GM06990 (cell line): ENCODE results near the gene BTG2.
A peak's percentile ranks its signal among the peaks of the same experiment; 100 is the strongest.

Experiments
- DNase-seq: peaks from one replicate; pipeline ENCODE4 v3.0.0-alpha.2; 2011; ENCODE audit not compliant: insufficient read length; ENCODE audit errors: extremely low read depth
- H3K27me3 ChIP-seq: replicated peaks from 2 replicates; pipeline ENCODE4 v1.6.0; 2011; ENCODE audit warnings: low read length; ENCODE audit not compliant: control insufficient read depth, insufficient read depth
- H3K36me3 ChIP-seq: 2 replicates; pipeline ENCODE4 v1.5.1; 2011; ENCODE audit warnings: low read length; ENCODE audit not compliant: control insufficient read depth, insufficient read depth
- H3K4me3 ChIP-seq: replicated peaks from 2 replicates; pipeline ENCODE4 v1.5.1; 2011; ENCODE audit warnings: low read depth, mild to moderate bottlenecking, control low read depth, low read length
- CTCF ChIP-seq: IDR thresholded peaks from 2 replicates; pipeline ENCODE4 v1.5.1; 2011; ENCODE audit warnings: low read length, control low read depth, mild to moderate bottlenecking, inconsistent platforms; ENCODE audit not compliant: insufficient read depth, poor library complexity, severe bottlenecking

Gene BTG2

DNA sequence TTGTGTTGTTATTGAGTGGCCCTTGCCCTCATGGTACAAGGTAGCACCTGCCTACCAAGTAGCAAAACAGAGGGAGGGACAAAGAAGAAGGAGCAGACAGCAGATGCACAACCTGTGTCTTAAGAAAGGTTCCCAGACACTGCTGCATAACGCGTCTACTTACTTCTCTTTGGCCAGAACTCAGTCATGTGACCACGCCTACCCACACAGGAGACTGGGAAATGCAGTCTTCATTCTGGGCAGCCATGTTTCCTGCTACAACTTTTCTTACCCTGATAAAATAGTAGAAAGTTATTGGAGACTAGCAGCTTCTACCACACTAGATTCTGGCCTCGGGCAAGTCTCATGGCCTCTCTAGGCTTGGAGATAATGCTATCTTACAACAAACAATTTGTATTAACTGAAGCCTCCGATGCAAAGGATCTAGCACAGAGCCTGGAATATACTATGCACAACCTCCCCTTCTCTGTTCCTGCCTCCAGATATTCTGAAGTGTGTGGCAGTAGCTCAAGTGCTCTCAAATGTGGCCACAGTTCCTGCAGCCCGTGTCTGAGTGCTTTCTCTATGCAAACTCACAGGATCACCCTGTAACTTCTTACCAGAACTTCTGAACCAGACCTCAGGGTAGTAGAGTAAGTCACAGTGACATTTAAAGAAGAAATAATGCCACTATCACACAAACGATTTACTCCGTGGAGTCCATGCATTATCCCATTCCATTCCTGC lies 34.1 kb upstream of the BTG2 start:
- peaks cover 2% of the 10 kb centered on the region for H3K36me3 ChIP-seq
- DNase-seq = no peak
- no peaks in the 10 kb centered on the region for H3K27me3 ChIP-seq
- no peak overlapping the region for H3K4me3 ChIP-seq
- no peak for TF ChIP-seq CTCF

DNA sequence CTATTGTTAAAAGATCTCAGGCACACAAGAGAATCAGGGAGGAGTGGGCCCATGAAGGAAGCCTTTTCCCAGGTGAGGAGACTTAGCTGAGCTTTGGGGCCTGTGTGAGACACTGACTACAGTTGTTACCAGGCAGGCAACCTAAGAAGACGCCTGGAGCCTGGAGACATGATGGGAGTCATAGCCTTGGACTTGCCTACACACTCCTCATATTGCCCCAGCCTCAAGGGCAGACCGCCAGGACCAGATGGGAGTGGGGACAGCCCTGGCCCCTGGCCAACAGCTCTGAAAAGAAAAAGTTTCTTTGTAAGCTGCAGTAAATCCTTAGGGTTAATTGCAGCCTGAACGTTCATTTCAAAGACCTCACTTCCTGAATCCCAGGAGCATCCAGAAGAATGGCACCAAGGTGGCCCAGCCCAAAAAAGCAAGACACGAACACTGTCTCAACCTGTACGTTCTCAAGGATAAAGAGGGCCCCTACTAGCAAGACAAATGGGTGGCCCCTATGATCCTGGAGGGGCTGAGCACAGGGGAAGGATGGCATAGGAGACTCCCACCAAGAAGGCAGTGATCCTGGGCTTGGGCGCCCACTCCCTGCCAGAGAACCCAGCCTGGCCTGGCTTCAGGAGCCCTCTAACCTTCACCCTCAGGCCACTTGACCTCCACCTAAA lies 33.2 kb upstream of the BTG2 start:
- Histone ChIP-seq H3K27me3 (no peaks in the 10 kb centered on the region), H3K36me3 (peaks cover 2% of the 10 kb centered on the region), H3K4me3 (no peak overlapping the region)
- no peak for DNase-seq
- TF ChIP-seq CTCF = no peak

DNA sequence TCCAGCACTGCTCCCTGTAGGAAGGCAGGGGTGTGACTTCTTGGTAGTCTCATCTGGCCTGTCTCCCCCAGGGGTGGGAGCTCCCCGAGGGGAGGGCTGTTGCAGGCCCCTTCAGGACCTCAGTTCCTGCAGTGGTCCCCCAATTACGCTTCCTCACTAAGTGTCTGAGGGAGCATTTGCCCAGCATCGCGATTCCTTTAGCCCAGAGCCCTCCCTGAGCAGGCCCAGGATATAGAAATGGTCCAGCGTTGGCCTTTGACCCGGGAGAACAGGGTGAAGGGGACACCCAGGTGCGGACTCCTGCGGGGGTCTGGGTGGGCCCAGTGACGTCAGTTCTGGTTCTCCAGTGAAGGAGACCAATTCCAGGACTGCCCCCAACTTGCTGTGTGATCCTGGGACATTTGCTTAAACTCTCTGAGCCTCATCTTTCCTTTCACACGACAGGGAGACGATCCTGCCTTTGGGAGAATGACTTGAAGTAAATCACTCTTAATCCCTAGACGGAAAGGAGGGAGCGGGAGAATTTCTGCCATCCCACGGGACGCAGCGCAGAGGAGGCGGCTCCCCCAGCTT lies 32.6 kb upstream of the BTG2 start:
- no peaks in the 10 kb centered on the region for H3K27me3 ChIP-seq
- no peak for TF ChIP-seq CTCF
- H3K4me3 ChIP-seq = peak overlapping the region; percentile 45
- no peak for DNase-seq
- peaks cover 2% of the 10 kb centered on the region for H3K36me3 ChIP-seq

- peak; percentile 91 for TF ChIP-seq CTCF
- peaks cover 2% of the 10 kb centered on the region for H3K36me3 ChIP-seq
- H3K4me3 ChIP-seq = peak overlapping the region; percentile 60
- DNase-seq = peak; percentile 88
- no peaks in the 10 kb centered on the region for H3K27me3 ChIP-seq
These were observed 32.0 kb upstream of the BTG2 start for GRCh38 chr1:203273206-203273868.

DNA sequence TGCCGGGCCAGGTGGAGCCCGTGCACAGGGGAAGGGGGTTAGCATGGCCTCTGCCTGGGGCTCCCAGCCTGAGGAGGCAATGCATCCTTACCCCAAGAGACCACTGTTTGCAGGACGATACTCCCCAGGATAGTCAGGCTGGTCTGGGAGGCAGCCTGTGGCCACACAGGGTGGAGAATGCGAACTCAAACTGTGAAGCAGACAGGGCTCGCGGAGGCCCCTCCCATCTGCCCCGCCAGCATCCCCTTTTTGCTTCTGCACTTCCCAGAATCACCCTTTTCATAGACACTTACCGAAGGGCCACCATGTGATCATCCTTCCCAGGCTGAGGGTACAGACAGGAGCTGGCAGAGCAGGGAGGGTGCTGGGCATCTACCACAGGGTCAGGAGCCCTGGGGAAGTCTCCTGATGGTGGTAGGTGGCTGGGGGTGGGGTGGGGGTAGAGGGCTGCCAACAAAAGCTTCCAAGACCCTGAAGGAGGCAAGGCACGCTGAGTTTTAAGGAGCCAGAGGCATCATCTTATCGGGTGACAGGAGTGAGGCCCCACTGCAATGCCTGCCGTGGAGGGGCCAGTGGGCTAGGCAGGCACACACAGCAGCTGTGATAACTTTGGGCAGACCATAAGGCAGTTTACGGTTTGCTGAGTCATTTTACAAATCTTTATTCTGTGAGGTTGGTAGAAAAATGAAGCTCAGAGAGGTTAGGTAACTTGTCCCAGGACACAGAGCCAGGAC lies 31.3 kb upstream of the BTG2 start:
- peak overlapping the region; percentile 60 for H3K4me3 ChIP-seq

More for the DNA sequence above, 31.3 kb upstream of the BTG2 start:
- no peaks in the 10 kb centered on the region for H3K27me3 ChIP-seq
- H3K36me3 ChIP-seq = peaks cover 2% of the 10 kb centered on the region
- DNase-seq = no peak
- TF ChIP-seq CTCF = no peak
